ENCODE results near the gene CEP350. TPM values are rescaled to one million over a fixed set of nuclear protein-coding genes. Genes with fewer than 3 reads are reported as not detected.

CEP350 gene
- total and polyA plus RNA-seq, 2 experiments from 2014 or later, result 19.0 to 72.6 TPM

DNA sequence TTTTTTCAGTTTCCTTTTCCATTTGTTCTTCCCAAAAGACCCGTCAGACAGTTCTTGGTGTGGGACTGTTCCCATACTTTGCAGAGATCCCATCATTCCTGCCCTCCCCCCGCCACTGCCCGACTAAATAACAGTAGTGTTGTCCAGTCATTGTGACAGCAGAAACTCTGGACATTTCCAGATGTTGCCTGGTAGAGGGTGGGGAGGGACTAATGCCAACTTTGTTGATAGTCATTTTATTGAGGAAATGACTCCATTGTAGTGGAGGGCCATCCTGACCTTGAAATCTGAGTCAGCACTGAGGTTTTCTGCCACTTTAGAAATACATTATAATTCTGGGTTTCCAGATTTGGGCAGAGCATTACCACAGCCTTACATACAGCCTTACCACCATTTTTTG, 85.4 kb downstream of the CEP350 start:
- Histone ChIP-seq H3K4me1 (ENCODE audit: insufficient read depth) (no peaks in the 10 kb centered on the region), H3K27ac (no peak overlapping the region), H4K20me1 (ENCODE audit: insufficient read depth, poor library complexity, severe bottlenecking) (no peaks in the 10 kb centered on the region), H2AFZ (no peak overlapping the region), H3K9me3 (ENCODE audit: low read depth) (no peaks in the 10 kb centered on the region), H3K27me3 (no peaks in the 10 kb centered on the region), H3K79me2 (no peaks in the 10 kb centered on the region), H3K4me2 (no peak overlapping the region), H3K9me2 (replicated peaks; ENCODE audit: insufficient read depth) (no peaks in the 10 kb centered on the region), H3K36me3 (replicated peaks; ENCODE audit: insufficient read depth, low read depth) (no peaks in the 10 kb centered on the region), H3K4me3 (no peak overlapping the region)
- DNase-seq (ENCODE audit: low spot score), result no peak
- TF ChIP-seq EZH2phosphoT487 (IDR thresholded peaks at IDR 0.05; ENCODE audit: low read depth, severe bottlenecking, unreplicated experiment) (no peak), EZH2 (IDR thresholded peaks at IDR 0.05; ENCODE audit: borderline replicate concordance) (no peak)
- TF ChIP-seq, protein P1, sequence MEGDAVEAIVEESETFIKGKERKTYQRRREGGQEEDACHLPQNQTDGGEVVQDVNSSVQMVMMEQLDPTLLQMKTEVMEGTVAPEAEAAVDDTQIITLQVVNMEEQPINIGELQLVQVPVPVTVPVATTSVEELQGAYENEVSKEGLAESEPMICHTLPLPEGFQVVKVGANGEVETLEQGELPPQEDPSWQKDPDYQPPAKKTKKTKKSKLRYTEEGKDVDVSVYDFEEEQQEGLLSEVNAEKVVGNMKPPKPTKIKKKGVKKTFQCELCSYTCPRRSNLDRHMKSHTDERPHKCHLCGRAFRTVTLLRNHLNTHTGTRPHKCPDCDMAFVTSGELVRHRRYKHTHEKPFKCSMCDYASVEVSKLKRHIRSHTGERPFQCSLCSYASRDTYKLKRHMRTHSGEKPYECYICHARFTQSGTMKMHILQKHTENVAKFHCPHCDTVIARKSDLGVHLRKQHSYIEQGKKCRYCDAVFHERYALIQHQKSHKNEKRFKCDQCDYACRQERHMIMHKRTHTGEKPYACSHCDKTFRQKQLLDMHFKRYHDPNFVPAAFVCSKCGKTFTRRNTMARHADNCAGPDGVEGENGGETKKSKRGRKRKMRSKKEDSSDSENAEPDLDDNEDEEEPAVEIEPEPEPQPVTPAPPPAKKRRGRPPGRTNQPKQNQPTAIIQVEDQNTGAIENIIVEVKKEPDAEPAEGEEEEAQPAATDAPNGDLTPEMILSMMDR (IDR thresholded peaks at IDR 0.05; ENCODE audit: poor library complexity), result no peak
- 97% methylated on average over 3 of the region's 3 CpGs for WGBS (ENCODE audit: low lambda C conversion rate, missing lambda C conversion rate)

DNA sequence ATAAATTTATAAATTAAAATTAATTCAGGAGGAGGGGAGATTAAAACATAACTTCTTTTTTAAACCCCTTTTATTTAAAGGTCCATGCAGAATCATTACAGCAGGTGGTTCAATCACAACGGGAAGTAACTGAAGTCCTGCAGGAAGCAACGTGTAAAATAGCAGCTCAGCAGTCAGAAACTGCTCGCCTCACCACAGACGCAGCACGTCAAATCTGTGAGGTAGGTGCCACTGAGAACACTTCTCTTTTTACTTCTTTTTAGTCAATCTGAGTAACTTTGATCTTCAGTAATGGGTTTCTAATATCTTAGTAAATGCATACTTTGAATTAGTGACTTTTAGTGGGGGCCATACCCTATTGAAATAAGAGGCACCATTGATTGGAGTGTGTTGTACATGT, 87.0 kb downstream of the CEP350 start:
- H3K4me1 ChIP-seq (ENCODE audit: insufficient read depth), result no peaks in the 10 kb centered on the region
- TF ChIP-seq EZH2 (IDR thresholded peaks at IDR 0.05; ENCODE audit: borderline replicate concordance), result no peak
- no peak for TF ChIP-seq EZH2phosphoT487 (IDR thresholded peaks at IDR 0.05; ENCODE audit: low read depth, severe bottlenecking, unreplicated experiment)
- TF ChIP-seq, protein P1 (IDR thresholded peaks at IDR 0.05; ENCODE audit: poor library complexity), result no peak
- 94% methylated on average over 5 of the region's 5 CpGs for WGBS (ENCODE audit: low lambda C conversion rate, missing lambda C conversion rate)
- H3K4me3 ChIP-seq, result no peak overlapping the region
- no peak overlapping the region for H3K4me2 ChIP-seq
- no peak overlapping the region for H3K27ac ChIP-seq
- H3K36me3 ChIP-seq (replicated peaks; ENCODE audit: insufficient read depth, low read depth), result no peaks in the 10 kb centered on the region
- no peaks in the 10 kb centered on the region for H4K20me1 ChIP-seq (ENCODE audit: insufficient read depth, poor library complexity, severe bottlenecking)
- DNase-seq (ENCODE audit: low spot score), result no peak
- H3K9me2 ChIP-seq (replicated peaks; ENCODE audit: insufficient read depth), result no peaks in the 10 kb centered on the region
- H3K27me3 ChIP-seq, result no peaks in the 10 kb centered on the region
- no peak overlapping the region for H2AFZ ChIP-seq
- no peaks in the 10 kb centered on the region for H3K9me3 ChIP-seq (ENCODE audit: low read depth)
- no peaks in the 10 kb centered on the region for H3K79me2 ChIP-seq

DNA sequence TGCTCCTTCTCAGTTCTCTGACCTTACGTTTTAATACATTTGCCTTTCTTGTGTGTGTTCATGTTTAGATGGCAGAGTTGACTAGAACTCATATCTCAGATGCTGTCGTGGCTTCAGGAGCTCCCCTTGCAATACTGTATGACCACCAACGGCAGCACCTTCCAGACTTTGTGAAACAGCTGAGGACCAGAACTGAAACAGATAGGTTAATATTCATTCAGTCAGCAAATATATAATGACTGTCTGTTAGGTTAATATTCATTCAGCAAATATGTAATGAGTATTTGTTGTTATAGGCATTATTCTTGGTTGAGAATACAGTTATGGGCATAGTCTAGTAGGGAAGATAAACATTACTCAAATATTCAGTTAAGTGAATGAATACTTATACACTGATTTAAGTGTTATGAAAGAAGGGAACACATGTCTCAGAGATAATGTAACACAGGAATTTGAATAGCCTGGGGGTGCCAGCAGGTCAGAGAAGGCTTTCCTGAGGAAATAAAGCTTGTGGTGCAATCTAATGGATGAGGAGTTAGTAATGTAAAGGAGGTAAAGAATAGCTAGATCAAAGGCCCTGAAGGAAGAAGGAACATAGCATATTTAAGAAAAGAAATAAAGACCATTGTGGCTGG, 88.5 kb downstream of the CEP350 start:
- H2AFZ ChIP-seq, result no peak overlapping the region
- no peaks in the 10 kb centered on the region for H3K9me3 ChIP-seq (ENCODE audit: low read depth)
- H3K9me2 ChIP-seq (replicated peaks; ENCODE audit: insufficient read depth), result no peaks in the 10 kb centered on the region
- TF ChIP-seq EZH2 (IDR thresholded peaks at IDR 0.05; ENCODE audit: borderline replicate concordance), result no peak
- TF ChIP-seq, protein P1 (IDR thresholded peaks at IDR 0.05; ENCODE audit: poor library complexity), result no peak
- TF ChIP-seq EZH2phosphoT487 (IDR thresholded peaks at IDR 0.05; ENCODE audit: low read depth, severe bottlenecking, unreplicated experiment), result no peak
- H3K4me3 ChIP-seq, result no peak overlapping the region
- no peak for DNase-seq (ENCODE audit: low spot score)
- no peaks in the 10 kb centered on the region for H3K4me1 ChIP-seq (ENCODE audit: insufficient read depth)
- 88% methylated on average over 3 of the region's 3 CpGs for WGBS (ENCODE audit: low lambda C conversion rate, missing lambda C conversion rate)
- H3K4me2 ChIP-seq, result no peak overlapping the region
- no peak overlapping the region for H3K27ac ChIP-seq
- H3K36me3 ChIP-seq (replicated peaks; ENCODE audit: insufficient read depth, low read depth), result no peaks in the 10 kb centered on the region
- no peaks in the 10 kb centered on the region for H3K27me3 ChIP-seq
- H4K20me1 ChIP-seq (ENCODE audit: insufficient read depth, poor library complexity, severe bottlenecking), result no peaks in the 10 kb centered on the region
- no peaks in the 10 kb centered on the region for H3K79me2 ChIP-seq
